Bronchial epithelial cell (primary cell): Measurements from ENCODE around the gene SCAF1. TPM values are rescaled to one million over a fixed set of nuclear protein-coding genes. Genes with fewer than 3 reads are reported as not detected.

Experiments
- DNase-seq: peaks from one replicate; pipeline ENCODE4 v3.0.0-alpha.2; 2010; ENCODE audit warnings: low read depth
- FAIRE-seq: peaks from 2 replicates; lab custom pipeline; 2011; peaks lifted over from hg19 to GRCh38; lab: Jason Lieb, UNC
- H3K27me3 ChIP-seq: 2 replicates; pipeline ENCODE4 v1.5.1; 2011; ENCODE audit warnings: low read length; ENCODE audit not compliant: control insufficient read depth, insufficient read depth
- H3K36me3 ChIP-seq: 2 replicates; pipeline ENCODE4 v1.5.1; 2011; ENCODE audit warnings: low read length; ENCODE audit not compliant: control insufficient read depth, insufficient read depth
- H3K4me3 ChIP-seq: 2 replicates; pipeline ENCODE4 v1.5.1; 2011; ENCODE audit warnings: mild to moderate bottlenecking, low read depth, low read length, control low read depth
- CTCF ChIP-seq: IDR thresholded peaks from 2 replicates; pipeline ENCODE4 v1.5.1; 2011; ENCODE audit warnings: mild to moderate bottlenecking, moderate library complexity, low read length, control low read depth, inconsistent platforms; ENCODE audit not compliant: insufficient read depth, severe bottlenecking
- total RNA-seq: library from RNA; depleted of rRNA; stranded (reverse); fragments of >200 nt; gene quantifications from 2 replicates; pipeline ENCODE4 v1.2.1, GENCODE V29; 2014

The SCAF1 gene
- total RNA-seq, 1 donor from 2014 or later, result 5.5 TPM

DNA sequence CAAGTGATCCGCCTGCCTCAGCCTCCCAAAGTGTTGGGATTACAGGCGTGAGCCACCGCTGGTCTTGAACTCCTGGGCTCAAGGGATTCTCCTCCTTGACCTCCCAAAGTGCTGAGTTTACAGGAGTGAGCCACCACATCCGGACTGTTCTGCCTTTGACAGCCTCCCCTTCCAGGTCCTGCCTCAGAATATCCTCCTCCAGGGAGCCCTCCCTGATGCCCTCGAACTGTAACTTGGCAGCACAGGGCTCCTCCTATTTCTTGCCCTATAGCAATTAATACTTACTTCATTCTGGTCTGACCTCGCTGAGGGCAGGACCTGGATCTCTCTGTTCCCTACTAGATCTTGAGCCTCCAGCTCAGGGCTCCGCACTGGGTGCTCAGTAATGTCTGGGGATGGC is 54.9 kb downstream of the SCAF1 start:
- no peak for FAIRE-seq
- Histone ChIP-seq H3K36me3 (no peaks in the 10 kb centered on the region), H3K4me3 (no peak overlapping the region), H3K27me3 (peaks cover 3% of the 10 kb centered on the region)
- no peak for DNase-seq
- TF ChIP-seq CTCF, result no peak

DNA sequence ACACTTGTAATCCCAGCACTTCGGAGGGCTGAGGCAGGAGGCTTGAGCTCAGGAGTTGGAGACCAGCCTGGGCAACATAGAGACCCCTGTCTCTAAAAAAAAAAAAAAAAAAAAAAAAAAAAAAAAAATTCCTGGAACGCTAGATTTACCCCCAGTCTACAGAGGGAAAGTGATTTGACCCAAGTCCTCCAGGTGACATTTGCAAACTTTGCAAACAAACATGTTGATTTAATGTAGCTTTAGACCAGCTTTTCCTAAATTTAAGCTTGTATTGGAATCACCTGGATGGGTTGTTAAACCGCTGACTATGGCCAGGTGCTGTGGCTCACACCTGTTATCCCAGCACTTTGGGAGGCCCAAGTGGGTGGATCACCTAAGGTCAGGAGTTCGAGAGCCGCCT is 57.4 kb downstream of the SCAF1 start:
- Histone ChIP-seq H3K27me3 (peaks cover 3% of the 10 kb centered on the region), H3K4me3 (no peak overlapping the region), H3K36me3 (no peaks in the 10 kb centered on the region)
- no peak for FAIRE-seq
- DNase-seq, result no peak
- TF ChIP-seq CTCF, result no peak

- FAIRE-seq (no peak), DNase-seq (no peak)
- Histone ChIP-seq H3K27me3 (peaks cover 3% of the 10 kb centered on the region), H3K4me3 (no peak overlapping the region), H3K36me3 (no peaks in the 10 kb centered on the region)
- no peak for TF ChIP-seq CTCF
These were observed 58.6 kb downstream of the SCAF1 start for GRCh38 chr19:49700563-49700962.

GRCh38 chr19:49701271-49701786 is 59.3 kb downstream of the SCAF1 start:
- FAIRE-seq (no peak), DNase-seq (no peak)
- Histone ChIP-seq H3K4me3 (no peak overlapping the region), H3K27me3 (peaks cover 3% of the 10 kb centered on the region), H3K36me3 (no peaks in the 10 kb centered on the region)
- TF ChIP-seq CTCF, result no peak

GRCh38 chr19:49704888-49705642 is 63.1 kb downstream of the SCAF1 start:
- Histone ChIP-seq H3K36me3 (no peaks in the 10 kb centered on the region), H3K4me3 (no peak overlapping the region), H3K27me3 (peaks cover 3% of the 10 kb centered on the region)
- DNase-seq, result no peak
- peak; percentile 47 for FAIRE-seq
- TF ChIP-seq CTCF, result no peak
